Subcutaneous abdominal adipose tissue (tissue), 5 donors: ENCODE data around the gene TMEM156.

Experiments used
- H3K27ac ChIP-seq: one replicate; pipeline ENCODE4 v1.7.0; 2013; ENCODE audit warnings: low read depth, mild to moderate bottlenecking, inconsistent platforms, low read length, moderate library complexity
- H3K27me3 ChIP-seq, 5 donors: one replicate each; pipeline ENCODE4 v1.7.0; 2013; ENCODE audit warnings: low read length in 5 of 5, inconsistent platforms in 1 of 5; ENCODE audit not compliant: control insufficient read depth in 5 of 5, insufficient read depth in 4 of 5
- H3K36me3 ChIP-seq, 5 donors: one replicate each; pipeline ENCODE4 v1.7.0; 2013; ENCODE audit warnings: low read length in 5 of 5; ENCODE audit not compliant: control insufficient read depth in 5 of 5, insufficient read depth in 5 of 5
- H3K4me1 ChIP-seq, 5 donors: one replicate each; pipeline ENCODE4 v1.7.0; 2013; ENCODE audit warnings: low read length in 5 of 5, mild to moderate bottlenecking in 3 of 5, moderate library complexity in 1 of 5; ENCODE audit not compliant: control insufficient read depth in 5 of 5, insufficient read depth in 5 of 5
- H3K4me3 ChIP-seq, 5 donors: one replicate each; pipeline ENCODE4 v1.7.0; 2013; ENCODE audit warnings: low read length in 5 of 5, low read depth in 1 of 5
- H3K9ac ChIP-seq, 5 donors: one replicate each; pipeline ENCODE4 v1.7.0; 2013; ENCODE audit warnings: low read length in 5 of 5, mild to moderate bottlenecking in 4 of 5, moderate library complexity in 3 of 5
- H3K9me3 ChIP-seq, 5 donors: one replicate each; pipeline ENCODE4 v1.7.0; 2013; ENCODE audit warnings: low read length in 5 of 5; ENCODE audit not compliant: control insufficient read depth in 5 of 5
- donor health status: healthy.
- donor health status: healthy.
- donor health status: healthy.
- donor health status: healthy.
- donor health status: healthy.

The TMEM156 gene

DNA sequence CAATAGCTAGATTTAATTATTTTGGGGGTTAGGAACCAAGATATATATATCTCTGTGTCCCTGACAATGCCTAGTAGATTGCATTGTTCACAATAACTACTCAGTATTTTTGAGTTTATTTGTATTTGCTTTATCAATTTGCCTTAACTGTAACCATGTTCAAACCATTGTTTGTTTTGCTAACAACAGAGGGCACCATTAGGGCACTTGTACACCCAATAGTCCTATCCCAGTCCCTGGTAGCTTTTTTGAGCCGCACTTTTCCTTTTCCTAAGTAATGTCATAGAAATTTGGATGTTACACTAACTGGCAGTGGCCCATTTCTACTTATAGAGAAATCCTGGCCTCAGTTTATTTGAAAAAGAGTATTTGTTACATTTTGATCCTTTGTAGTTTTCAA, 29.2 kb upstream of the TMEM156 start:
- Histone ChIP-seq H3K27ac (no peak overlapping the region), H3K4me3 (no peak overlapping the region), H3K36me3 (no peaks in the 10 kb centered on the region), H3K4me1 (peaks cover 0 to 3% (median 0%) of the 10 kb centered on the region in 5 donors), H3K9ac (no peak overlapping the region), H3K9me3 (no peaks in the 10 kb centered on the region), H3K27me3 (no peaks in the 10 kb centered on the region)

DNA sequence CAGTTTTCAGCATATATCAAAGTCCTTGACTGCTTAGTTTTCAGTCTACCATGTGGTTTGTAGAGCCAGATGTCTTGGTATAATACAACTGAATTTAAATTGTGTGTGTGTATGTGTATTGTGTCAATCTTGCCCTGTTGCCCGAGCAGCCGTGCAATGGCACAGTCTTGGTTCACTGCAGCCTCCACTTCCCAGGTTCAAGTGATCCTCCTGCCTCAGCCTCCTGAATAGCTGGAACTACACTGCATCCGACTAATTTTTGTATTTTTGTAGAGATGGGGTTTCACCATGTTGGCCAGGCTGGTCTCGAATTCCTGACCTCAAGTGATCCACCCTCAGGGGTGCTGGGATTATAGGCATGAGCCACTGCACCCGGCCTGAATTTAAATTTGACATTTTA, 23.8 kb upstream of the TMEM156 start:
- Histone ChIP-seq H3K9me3 (no peaks in the 10 kb centered on the region), H3K36me3 (peaks cover 0 to under 1% (median 0%) of the 10 kb centered on the region in 5 donors), H3K4me1 (peaks cover 0 to 5% (median 3%) of the 10 kb centered on the region in 5 donors), H3K4me3 (no peak overlapping the region), H3K9ac (no peak overlapping the region), H3K27me3 (no peaks in the 10 kb centered on the region), H3K27ac (no peak overlapping the region)

GRCh38 chr4:39054497-39054896, 22.3 kb upstream of the TMEM156 start:
- Histone ChIP-seq H3K4me3 (no peak overlapping the region), H3K27me3 (no peaks in the 10 kb centered on the region), H3K4me1 (peaks cover 0 to 5% (median 3%) of the 10 kb centered on the region in 5 donors), H3K9me3 (no peaks in the 10 kb centered on the region), H3K27ac (peak overlapping the region; percentile 20), H3K9ac (no peak overlapping the region), H3K36me3 (peaks cover 0 to 5% (median 0%) of the 10 kb centered on the region in 5 donors)

DNA sequence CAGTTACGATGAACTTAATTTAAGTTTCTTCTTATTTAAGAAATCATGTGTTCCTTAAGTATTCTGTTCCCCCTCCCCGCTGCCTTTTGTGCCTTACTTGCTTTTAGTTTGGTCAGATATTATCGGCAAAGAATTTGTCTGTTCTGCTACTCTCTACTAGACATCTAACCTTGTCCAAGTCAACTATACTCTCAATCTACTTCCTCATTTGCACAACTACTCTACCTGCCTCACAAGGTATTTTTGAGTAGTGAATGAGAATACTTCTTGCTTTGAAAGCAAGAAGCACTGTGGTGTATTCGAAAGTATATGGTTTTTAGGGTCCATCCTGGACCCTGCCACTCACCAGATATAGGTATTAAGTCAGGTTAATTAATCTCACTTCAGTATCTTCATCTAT, 21.8 kb upstream of the TMEM156 start:
- Histone ChIP-seq H3K27me3 (no peaks in the 10 kb centered on the region), H3K4me3 (no peak overlapping the region), H3K9me3 (no peaks in the 10 kb centered on the region), H3K9ac (no peak overlapping the region), H3K27ac (no peak overlapping the region), H3K36me3 (peaks cover 0 to 5% (median 0%) of the 10 kb centered on the region in 5 donors), H3K4me1 (peaks cover 0 to 5% (median 3%) of the 10 kb centered on the region in 5 donors)

- Histone ChIP-seq H3K27me3 (no peaks in the 10 kb centered on the region), H3K27ac (no peak overlapping the region), H3K4me1 (peaks cover 0 to 15% (median 12%) of the 10 kb centered on the region in 5 donors), H3K36me3 (peaks cover 0 to 5% (median 0%) of the 10 kb centered on the region in 5 donors), H3K9me3 (no peaks in the 10 kb centered on the region), H3K4me3 (no peak overlapping the region), H3K9ac (no peak overlapping the region)
Measured at GRCh38 chr4:39051492-39051891, 19.3 kb upstream of the TMEM156 start.

DNA sequence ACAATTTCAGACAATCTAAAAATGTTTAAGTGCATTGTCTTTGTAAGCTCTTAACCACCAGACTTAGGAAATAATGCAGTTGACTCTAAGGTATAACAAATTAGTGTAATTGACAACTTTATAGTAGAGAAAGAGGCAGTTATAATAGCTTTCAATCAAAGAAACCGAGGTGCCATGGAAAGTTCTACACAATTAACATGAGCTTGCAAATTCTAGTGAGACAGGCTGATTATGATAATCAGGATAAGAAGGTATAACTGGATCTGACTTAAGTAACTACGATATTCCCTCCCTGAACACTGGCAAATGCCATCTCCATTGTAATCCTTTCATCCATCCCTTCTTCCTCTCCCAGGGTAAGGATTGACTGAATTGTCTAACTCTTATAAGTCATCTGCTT, 18.4 kb upstream of the TMEM156 start:
- no peak overlapping the region for H3K4me3 ChIP-seq
- H3K36me3 ChIP-seq: peaks cover 0 to 5% (median 0%) of the 10 kb centered on the region in 5 donors
- H3K4me1 ChIP-seq: peaks cover 0 to 24% (median 19%) of the 10 kb centered on the region in 5 donors
- no peaks in the 10 kb centered on the region for H3K27me3 ChIP-seq
- H3K9me3 ChIP-seq: no peaks in the 10 kb centered on the region
- no peak overlapping the region for H3K9ac ChIP-seq
- no peak overlapping the region for H3K27ac ChIP-seq

DNA sequence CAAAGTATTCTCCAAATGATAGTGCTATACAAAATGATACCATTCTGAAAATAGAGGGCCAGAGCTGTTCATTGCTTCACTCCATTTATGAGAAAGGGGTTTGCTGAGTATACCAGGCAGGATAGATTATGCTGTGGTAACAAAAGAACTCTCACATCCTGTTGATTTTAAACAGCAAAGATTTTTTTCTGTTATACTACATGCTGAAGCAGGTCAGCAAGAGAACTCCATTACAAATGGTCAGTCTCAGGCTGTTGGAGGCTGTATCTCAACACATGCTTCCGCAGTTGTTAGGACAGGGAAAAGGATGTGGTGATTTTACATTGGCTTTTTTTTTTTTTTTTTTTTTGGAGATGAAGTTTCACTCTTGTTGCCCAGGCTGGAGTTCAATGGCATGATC, 16.1 kb upstream of the TMEM156 start:
- Histone ChIP-seq H3K9me3 (no peaks in the 10 kb centered on the region), H3K36me3 (peaks cover 0 to 5% (median 0%) of the 10 kb centered on the region in 5 donors), H3K4me1 (peaks cover 4 to 31% (median 24%) of the 10 kb centered on the region in 5 donors), H3K4me3 (no peak overlapping the region), H3K27me3 (no peaks in the 10 kb centered on the region), H3K27ac (no peak overlapping the region), H3K9ac (no peak overlapping the region)

GRCh38 chr4:39047681-39048080, 15.5 kb upstream of the TMEM156 start:
- Histone ChIP-seq H3K4me3 (no peak overlapping the region), H3K9ac (no peak overlapping the region), H3K4me1 (peaks cover 4 to 33% (median 24%) of the 10 kb centered on the region in 5 donors), H3K36me3 (peaks cover 0 to 5% (median 0%) of the 10 kb centered on the region in 5 donors), H3K27me3 (no peaks in the 10 kb centered on the region), H3K9me3 (no peaks in the 10 kb centered on the region), H3K27ac (no peak overlapping the region)

- Histone ChIP-seq H3K27ac (peak overlapping the region; percentile 96), H3K27me3 (no peaks in the 10 kb centered on the region), H3K36me3 (peaks cover 0 to 5% (median 0%) of the 10 kb centered on the region in 5 donors), H3K4me1 (peaks cover 4 to 36% (median 29%) of the 10 kb centered on the region in 5 donors), H3K9ac (peak overlapping the region in 2 of 5 donors; percentile 26 to 76), H3K9me3 (no peaks in the 10 kb centered on the region), H3K4me3 (peak overlapping the region in 4 of 5 donors; percentile 71 to 84 (median 73))
Measured at GRCh38 chr4:39046249-39046648, 14.0 kb upstream of the TMEM156 start.

- peaks cover 0 to 2% (median 0%) of the 10 kb centered on the region in 5 donors for H3K36me3 ChIP-seq
- H3K9ac ChIP-seq: peak overlapping the region; percentile 73 to 86 (median 76)
Measured at GRCh38 chr4:39045827-39046221, 13.6 kb upstream of the TMEM156 start.

More at GRCh38 chr4:39045827-39046221, 13.6 kb upstream of the TMEM156 start:
- no peaks in the 10 kb centered on the region for H3K27me3 ChIP-seq
- peak overlapping the region; percentile 96 for H3K27ac ChIP-seq
- peak overlapping the region; percentile 67 to 84 (median 73) for H3K4me3 ChIP-seq
- H3K9me3 ChIP-seq: no peaks in the 10 kb centered on the region
- H3K4me1 ChIP-seq: peaks cover 4 to 36% (median 29%) of the 10 kb centered on the region in 5 donors
